D721Med (cell line): ENCODE results near the gene PIK3R3.

Experiments
- DNase-seq: peaks from one replicate; pipeline ENCODE4 v3.0.0; 2011; ENCODE audit warnings: low spot score; ENCODE audit not compliant: insufficient read length
- FAIRE-seq: peaks from 2 replicates; lab custom pipeline; 2011; peaks lifted over from hg19 to GRCh38; lab: Jason Lieb, UNC
- CTCF ChIP-seq: IDR thresholded peaks from 2 replicates; pipeline ENCODE4 v1.5.1; 2012; ENCODE audit warnings: mild to moderate bottlenecking, control low read depth; ENCODE audit not compliant: insufficient read depth; ENCODE audit errors: missing control alignments

The PIK3R3 gene

DNA sequence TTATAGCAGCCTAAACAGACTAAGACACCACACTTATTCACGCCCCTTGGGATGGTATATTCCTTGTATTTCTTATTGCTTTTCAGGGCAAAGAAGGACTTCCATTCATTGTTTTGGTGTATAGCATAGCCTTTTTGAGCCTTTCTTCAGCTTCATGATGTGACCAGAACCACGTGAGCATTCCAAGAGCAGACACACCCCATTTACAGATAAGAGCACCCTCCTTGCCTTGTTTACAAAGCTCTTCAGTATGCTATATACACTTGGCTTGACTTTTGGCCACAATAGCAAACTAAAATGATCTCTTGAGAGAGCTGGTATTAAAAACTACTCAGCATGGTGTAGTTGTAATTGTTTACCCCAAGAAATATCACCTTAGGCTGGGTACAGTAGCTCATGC, 78.7 kb downstream of the PIK3R3 start:
- DNase-seq (no peak), FAIRE-seq (no peak)
- TF ChIP-seq CTCF, result no peak

DNA sequence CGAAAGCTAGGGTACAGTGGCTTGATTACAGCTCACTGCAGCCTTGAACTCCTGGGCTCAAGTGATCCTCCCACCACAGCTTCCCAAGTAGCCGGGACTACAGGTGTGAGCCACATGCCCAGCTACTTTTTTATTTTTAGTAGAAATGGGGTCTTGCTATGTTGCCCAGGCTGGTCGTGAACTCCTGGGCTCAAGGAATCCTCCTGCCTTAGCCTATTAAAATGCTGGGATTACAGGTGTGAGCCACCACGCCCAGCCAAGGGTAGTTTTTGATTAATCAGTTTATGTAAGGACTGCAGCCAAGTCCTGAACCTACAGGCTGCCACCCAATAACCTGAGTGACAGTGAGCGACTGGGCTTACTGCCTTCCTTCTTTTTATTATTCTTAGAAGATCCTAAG, 88.3 kb downstream of the PIK3R3 start:
- no peak for FAIRE-seq
- TF ChIP-seq CTCF, result no peak
- DNase-seq, result no peak

DNA sequence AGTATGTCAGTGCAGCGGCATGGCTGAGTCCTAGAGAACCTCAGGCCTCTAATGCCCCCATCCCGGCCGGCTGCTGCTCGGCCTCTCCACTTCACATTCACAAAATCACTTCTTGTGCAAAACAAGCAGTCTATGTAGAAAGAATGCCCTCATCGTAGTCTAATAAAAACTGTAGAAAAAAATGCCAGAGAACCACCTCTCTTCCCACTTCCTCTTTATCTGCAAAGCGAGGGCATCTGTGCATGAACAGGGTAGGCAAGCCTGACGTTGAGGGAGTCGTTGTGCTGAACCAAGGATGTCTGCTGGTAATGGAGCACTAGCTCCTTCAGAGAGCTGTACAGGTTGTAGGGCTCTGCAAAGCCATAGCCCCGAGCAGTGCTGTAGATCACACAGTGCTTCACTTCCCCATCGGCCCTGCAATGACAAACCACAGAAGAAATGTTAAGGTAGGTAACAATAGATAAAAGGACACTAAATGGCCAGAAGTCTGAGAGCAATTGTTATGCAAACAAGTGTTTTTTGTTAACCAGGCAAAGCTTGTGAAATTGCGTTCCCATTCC, 88.9 kb downstream of the PIK3R3 start:
- FAIRE-seq (no peak), DNase-seq (no peak)

GRCh38 chr1:46041974-46042373, 90.5 kb downstream of the PIK3R3 start:
- DNase-seq (no peak), FAIRE-seq (no peak)
- no peak for TF ChIP-seq CTCF

More for the DNA sequence above, 88.9 kb downstream of the PIK3R3 start:
- no peak for TF ChIP-seq CTCF

- DNase-seq, result no peak
- TF ChIP-seq CTCF, result no peak
- FAIRE-seq, result no peak
Observed at GRCh38 chr1:46041551-46041950, 90.9 kb downstream of the PIK3R3 start.

- no peak for DNase-seq
- FAIRE-seq, result no peak
Observed at GRCh38 chr1:46039571-46040052, 92.8 kb downstream of the PIK3R3 start.

More at GRCh38 chr1:46039571-46040052, 92.8 kb downstream of the PIK3R3 start:
- no peak for TF ChIP-seq CTCF
